Measurements from ENCODE around the gene GADD45A.

Gene GADD45A, protein sequence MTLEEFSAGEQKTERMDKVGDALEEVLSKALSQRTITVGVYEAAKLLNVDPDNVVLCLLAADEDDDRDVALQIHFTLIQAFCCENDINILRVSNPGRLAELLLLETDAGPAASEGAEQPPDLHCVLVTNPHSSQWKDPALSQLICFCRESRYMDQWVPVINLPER

GRCh38 chr1:67685067-67685557, at the start of gene GADD45A:
Gene GADD45A (plus strand): TSS chr1:67685201. CDS start chr1:67685495, 294 bp downstream.
- no peak for TF ChIP-seq ISL1 (CRISPR knock-in tag; IDR thresholded peaks at IDR 0.05)
- TF ChIP-seq TOX (CRISPR knock-in tag; IDR thresholded peaks at IDR 0.05; ENCODE audit: borderline replicate concordance), result no peak
- no peak for TF ChIP-seq BACH2 (CRISPR knock-in tag; IDR thresholded peaks at IDR 0.05; ENCODE audit: borderline replicate concordance)
- no peak for TF ChIP-seq ZNF565 (CRISPR knock-in tag; conservative IDR thresholded peaks at IDR 0.05; ENCODE audit: low read depth)
- no peak for TF ChIP-seq TCF4 (CRISPR knock-in tag; IDR thresholded peaks at IDR 0.05; ENCODE audit: borderline replicate concordance)
- no peak for TF ChIP-seq ZFP30 (CRISPR knock-in tag; IDR thresholded peaks at IDR 0.05)
- TF ChIP-seq CREB5 (CRISPR knock-in tag; IDR thresholded peaks at IDR 0.05; ENCODE audit: low read depth), result no peak
- peak; percentile 55; the same call in 1 of the 2 replicates for TF ChIP-seq GLIS3 (CRISPR knock-in tag; IDR thresholded peaks at IDR 0.05)
- TF ChIP-seq ARNTL (CRISPR knock-in tag; IDR thresholded peaks at IDR 0.05; ENCODE audit: borderline replicate concordance, low read depth), result no peak
- TF ChIP-seq, protein P1, sequence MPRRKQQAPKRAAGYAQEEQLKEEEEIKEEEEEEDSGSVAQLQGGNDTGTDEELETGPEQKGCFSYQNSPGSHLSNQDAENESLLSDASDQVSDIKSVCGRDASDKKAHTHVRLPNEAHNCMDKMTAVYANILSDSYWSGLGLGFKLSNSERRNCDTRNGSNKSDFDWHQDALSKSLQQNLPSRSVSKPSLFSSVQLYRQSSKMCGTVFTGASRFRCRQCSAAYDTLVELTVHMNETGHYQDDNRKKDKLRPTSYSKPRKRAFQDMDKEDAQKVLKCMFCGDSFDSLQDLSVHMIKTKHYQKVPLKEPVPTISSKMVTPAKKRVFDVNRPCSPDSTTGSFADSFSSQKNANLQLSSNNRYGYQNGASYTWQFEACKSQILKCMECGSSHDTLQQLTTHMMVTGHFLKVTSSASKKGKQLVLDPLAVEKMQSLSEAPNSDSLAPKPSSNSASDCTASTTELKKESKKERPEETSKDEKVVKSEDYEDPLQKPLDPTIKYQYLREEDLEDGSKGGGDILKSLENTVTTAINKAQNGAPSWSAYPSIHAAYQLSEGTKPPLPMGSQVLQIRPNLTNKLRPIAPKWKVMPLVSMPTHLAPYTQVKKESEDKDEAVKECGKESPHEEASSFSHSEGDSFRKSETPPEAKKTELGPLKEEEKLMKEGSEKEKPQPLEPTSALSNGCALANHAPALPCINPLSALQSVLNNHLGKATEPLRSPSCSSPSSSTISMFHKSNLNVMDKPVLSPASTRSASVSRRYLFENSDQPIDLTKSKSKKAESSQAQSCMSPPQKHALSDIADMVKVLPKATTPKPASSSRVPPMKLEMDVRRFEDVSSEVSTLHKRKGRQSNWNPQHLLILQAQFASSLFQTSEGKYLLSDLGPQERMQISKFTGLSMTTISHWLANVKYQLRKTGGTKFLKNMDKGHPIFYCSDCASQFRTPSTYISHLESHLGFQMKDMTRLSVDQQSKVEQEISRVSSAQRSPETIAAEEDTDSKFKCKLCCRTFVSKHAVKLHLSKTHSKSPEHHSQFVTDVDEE (CRISPR knock-in tag; IDR thresholded peaks at IDR 0.05), result peak; percentile 56; the same call in 1 of the 2 replicates
- no peak for TF ChIP-seq ZC3H10 (CRISPR knock-in tag; IDR thresholded peaks at IDR 0.05)
- no peak for TF ChIP-seq CSRNP3 (CRISPR knock-in tag; IDR thresholded peaks at IDR 0.05)
- ATAC-seq, result peak; percentile 92

DNA sequence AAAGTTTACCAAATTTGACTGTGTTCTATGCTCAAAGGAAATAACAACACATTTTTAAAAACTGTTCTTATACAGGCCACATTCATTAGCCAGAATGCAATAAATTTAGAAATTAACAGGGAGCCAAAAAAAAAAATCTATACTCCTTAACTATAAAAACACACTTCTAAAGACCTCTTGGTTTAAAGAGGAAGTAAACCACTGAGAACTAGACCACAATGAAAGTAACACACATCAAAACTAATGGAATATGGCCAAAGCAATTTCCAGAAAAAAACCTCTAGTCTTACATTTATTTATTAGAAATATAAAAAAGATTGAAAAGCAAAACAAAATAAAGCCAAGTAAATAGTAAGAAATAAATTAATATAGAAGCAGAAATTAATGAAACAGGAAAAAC, 48.9 kb upstream of the GADD45A start:
- no peak for ATAC-seq
- no peak for TF ChIP-seq ZNF70 (CRISPR knock-in tag; IDR thresholded peaks at IDR 0.05)
- TF ChIP-seq ZNF8 (CRISPR knock-in tag; IDR thresholded peaks at IDR 0.05), result no peak
- TF ChIP-seq RARB (CRISPR knock-in tag; IDR thresholded peaks at IDR 0.05), result no peak
- TF ChIP-seq ESRRG (CRISPR knock-in tag; IDR thresholded peaks at IDR 0.05), result no peak
- no peak for TF ChIP-seq CSRNP3 (CRISPR knock-in tag; IDR thresholded peaks at IDR 0.05)
- TF ChIP-seq SNAI2 (CRISPR knock-in tag; IDR thresholded peaks at IDR 0.05), result no peak
- no peak for TF ChIP-seq TOX (CRISPR knock-in tag; IDR thresholded peaks at IDR 0.05; ENCODE audit: borderline replicate concordance)
- no peak for TF ChIP-seq PATZ1 (CRISPR knock-in tag; IDR thresholded peaks at IDR 0.05; ENCODE audit: borderline replicate concordance)
- no peak for TF ChIP-seq BACH2 (CRISPR knock-in tag; IDR thresholded peaks at IDR 0.05; ENCODE audit: borderline replicate concordance)
- no peak for TF ChIP-seq CSDC2 (CRISPR knock-in tag; IDR thresholded peaks at IDR 0.05)
- no peak for TF ChIP-seq ARNTL (CRISPR knock-in tag; IDR thresholded peaks at IDR 0.05; ENCODE audit: borderline replicate concordance, low read depth)
- no peak for TF ChIP-seq ZFP30 (CRISPR knock-in tag; IDR thresholded peaks at IDR 0.05)

GRCh38 chr1:67639361-67639760, 45.6 kb upstream of the GADD45A start:
- no peak for ATAC-seq
- TF ChIP-seq, protein P1 (CRISPR knock-in tag; IDR thresholded peaks at IDR 0.05), result no peak
- no peak for TF ChIP-seq PPARA (CRISPR knock-in tag; IDR thresholded peaks at IDR 0.05; ENCODE audit: borderline replicate concordance)
- TF ChIP-seq GLIS3 (CRISPR knock-in tag; IDR thresholded peaks at IDR 0.05), result no peak
- TF ChIP-seq ZNF70 (CRISPR knock-in tag; IDR thresholded peaks at IDR 0.05), result no peak
- no peak for TF ChIP-seq ZNF565 (CRISPR knock-in tag; conservative IDR thresholded peaks at IDR 0.05; ENCODE audit: low read depth)
- no peak for TF ChIP-seq ISL1 (CRISPR knock-in tag; IDR thresholded peaks at IDR 0.05)
- TF ChIP-seq BACH2 (CRISPR knock-in tag; IDR thresholded peaks at IDR 0.05; ENCODE audit: borderline replicate concordance), result no peak
